Measurements from ENCODE around the gene PHF21B.

GRCh38 chr22:44884562-44884961 is 125.2 kb downstream of the PHF21B start:
- no peak for TF ChIP-seq POLR2A (IDR thresholded peaks at IDR 0.05)
- no peak for TF ChIP-seq CTCF (IDR thresholded peaks at IDR 0.05)
